SK-N-DZ (cell line): ENCODE measurements around the gene MTFP1. TPM values are rescaled to one million over a fixed set of nuclear protein-coding genes. Genes with fewer than 3 reads are reported as not detected.
"Not testable (repeated sequence)": the region's sequence is repeated elsewhere in the genome, so short reads cannot be mapped to it uniquely, and the experiment has no call there.

ENCODE experiments used
- DNase-seq: peaks from one replicate; pipeline ENCODE4 v3.0.0-alpha.2; 2015; ENCODE audit warnings: low spot score
- polyA plus RNA-seq, 2 experiments: library from polyadenylated mRNA; depleted of rRNA; stranded (reverse); fragments of >200 nt; gene quantifications; 2 replicates each; pipeline ENCODE4 v1.2.3, GENCODE V29; 2014

Gene MTFP1, protein sequence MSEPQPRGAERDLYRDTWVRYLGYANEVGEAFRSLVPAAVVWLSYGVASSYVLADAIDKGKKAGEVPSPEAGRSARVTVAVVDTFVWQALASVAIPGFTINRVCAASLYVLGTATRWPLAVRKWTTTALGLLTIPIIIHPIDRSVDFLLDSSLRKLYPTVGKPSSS
- 58.6 and 61.0 TPM in 2 replicates for polyA plus RNA-seq (2014; cell fraction: cytosol; rRNA removed)
- 29.3 and 42.1 TPM in 2 replicates for polyA plus RNA-seq (2014; cell fraction: nucleus; rRNA removed)

GRCh38 chr22:30425616-30426387, at the start of gene MTFP1:
Gene MTFP1 (plus strand): TSS chr22:30425768. CDS start chr22:30425880, 112 bp downstream.
- peak; percentile 84 for DNase-seq

DNA sequence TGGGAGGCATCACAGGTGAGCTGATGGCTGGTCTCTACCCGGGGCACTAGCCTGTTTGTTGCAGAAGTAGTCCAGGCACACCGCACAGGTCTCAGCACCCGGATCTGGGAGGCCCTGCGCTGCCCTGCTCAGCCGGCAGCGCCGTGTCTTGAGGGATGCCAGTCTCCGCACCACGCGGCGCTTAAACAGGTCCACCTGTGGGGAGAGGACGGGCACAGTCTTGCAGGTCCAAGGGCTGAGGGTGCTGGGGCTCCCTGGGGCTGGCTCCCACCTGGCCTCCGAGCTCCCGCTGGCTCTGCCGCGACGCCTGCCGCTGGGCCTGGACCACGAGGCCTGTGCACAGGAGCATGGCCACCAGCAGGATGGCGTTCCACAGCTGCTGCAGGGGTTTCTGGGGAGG, 45.6 kb upstream of the MTFP1 start:
- no peak for DNase-seq

DNA sequence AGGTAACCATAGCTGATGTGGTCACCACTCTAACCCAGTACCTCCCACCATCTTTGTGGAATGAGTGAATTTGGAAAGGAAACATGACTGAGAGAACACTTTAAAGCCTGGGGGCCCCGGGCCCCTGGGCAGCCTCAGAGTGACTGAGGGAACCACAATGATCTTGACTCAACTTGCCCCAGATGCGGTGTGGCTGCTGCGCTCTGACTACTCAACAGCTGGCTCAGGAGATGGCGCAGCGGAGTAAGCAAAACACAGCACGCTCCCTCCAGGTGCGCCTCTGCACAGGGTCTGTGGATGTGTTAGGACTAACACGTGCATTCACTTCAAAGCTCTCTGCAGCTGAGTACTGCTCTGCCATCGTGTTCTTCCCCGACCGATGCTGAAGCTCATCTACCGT, 44.3 kb upstream of the MTFP1 start:
- DNase-seq, result no peak

DNA sequence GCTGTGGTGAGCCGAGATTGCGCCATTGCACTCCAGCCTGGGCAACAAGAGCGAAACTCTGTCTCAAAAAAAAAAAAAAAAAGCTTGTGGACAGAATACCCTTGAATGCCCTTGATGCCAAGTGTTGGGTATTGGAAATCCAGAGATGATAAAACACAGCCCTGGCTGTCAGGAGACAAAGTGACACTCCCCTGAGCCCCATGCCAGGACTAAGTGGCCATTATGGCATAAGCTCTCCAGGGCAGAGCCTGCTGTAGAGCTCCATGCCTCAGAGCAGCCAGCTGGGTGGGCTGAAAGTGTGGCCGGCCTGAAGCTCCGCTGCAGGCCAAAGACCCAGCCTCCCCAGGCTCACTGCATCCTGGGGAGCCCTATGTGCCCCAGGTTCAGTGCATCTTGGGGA, 43.2 kb upstream of the MTFP1 start:
- no peak for DNase-seq

DNA sequence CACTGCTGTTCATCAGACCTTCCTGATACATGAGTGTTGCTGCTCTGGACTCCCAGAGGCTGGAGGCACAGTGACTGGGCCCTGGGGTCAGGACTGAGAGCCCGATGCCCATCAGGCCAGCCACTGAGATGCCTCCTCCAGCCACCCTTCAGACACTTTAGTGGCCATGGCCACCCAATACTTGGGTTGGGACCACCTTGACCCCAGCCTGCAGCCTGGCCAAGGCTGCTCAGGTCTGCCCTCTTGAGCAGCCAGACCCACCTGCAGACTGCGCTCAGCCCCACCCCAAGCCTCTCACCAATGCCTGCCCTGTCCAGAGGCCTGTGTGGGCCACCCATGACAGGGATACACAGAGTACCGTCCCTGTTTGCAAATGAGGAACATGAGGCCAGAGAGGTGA, 42.5 kb upstream of the MTFP1 start:
- DNase-seq, result no peak

DNA sequence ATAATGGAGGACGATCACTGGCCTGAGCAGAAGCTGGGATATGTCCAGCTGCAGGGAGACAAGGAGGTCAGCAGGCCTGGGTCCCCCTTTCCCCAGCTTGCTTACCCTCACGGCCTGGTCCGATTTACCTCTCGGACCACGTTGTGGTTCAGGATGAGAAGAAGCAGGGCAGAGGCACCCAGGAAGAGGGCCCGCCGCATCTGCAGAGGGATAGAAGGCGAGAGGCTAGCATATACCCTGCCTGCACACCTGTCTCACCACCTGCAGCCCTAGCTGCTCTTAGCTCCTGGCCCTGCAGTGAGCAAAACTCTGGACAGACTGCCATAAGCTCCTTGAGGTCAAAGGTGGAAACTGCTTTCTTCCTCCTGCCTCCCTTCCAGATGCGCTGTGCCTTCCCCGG, 39.6 kb upstream of the MTFP1 start:
- no peak for DNase-seq

DNA sequence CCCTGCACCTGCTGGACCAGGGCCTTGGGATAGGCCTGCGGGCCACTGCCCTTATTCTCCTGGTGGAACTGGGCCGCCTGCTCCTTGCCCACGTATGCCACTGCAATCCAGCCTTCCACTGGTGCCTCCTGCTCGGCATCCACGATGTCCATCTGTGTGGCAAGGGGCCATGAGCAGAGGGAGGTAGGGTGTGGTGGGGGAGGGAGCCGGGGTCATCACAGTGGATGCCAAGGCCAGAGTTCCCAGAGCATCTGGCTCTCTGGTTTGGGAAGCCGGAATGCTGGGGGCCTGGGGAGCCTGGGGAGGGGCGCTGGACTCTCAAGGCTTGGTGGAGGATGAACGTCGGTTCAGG, 39.0 kb upstream of the MTFP1 start:
- no peak for DNase-seq

- DNase-seq, result peak; percentile 84
Measured at GRCh38 chr22:30386960-30387827, 38.4 kb upstream of the MTFP1 start, which contains the start of gene RNF215. Gene RNF215 (minus strand): TSS chr22:30387411. CDS start chr22:30387313, 98 bp downstream.

DNA sequence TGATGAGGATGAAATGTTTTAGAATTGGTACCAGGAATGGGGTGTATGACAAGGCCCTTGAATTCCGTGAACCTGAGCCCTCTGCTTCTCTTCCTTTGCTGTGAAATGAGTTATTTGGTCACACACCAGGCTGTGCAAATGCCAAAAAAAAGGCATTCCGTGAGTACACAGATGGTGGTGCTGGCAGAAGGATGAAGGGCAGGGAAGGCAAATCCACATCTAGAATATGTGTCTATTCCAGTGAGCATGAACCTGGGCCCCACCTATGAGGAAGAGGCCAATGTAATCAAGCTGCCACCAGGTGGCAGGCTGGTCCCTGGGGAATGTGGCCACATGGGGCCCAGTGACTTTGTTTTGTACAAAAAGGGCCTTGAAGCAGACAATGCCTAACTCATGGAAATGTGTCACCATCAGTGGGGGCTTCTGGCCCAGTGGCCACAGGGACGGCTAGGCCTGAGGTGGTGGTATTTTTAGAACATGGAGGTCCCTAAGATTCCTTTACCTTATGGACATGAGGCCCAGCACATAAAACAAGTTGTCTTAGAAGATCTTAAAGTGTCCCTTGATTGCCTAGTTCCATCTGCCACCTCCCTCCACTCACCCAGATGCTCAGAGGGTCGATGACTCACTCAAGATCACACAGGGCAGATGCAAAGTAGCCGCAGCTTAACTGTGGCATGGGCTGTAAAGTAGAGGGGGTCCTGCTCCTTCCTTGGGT, 34.4 kb upstream of the MTFP1 start:
- DNase-seq, result peak; percentile 81

DNA sequence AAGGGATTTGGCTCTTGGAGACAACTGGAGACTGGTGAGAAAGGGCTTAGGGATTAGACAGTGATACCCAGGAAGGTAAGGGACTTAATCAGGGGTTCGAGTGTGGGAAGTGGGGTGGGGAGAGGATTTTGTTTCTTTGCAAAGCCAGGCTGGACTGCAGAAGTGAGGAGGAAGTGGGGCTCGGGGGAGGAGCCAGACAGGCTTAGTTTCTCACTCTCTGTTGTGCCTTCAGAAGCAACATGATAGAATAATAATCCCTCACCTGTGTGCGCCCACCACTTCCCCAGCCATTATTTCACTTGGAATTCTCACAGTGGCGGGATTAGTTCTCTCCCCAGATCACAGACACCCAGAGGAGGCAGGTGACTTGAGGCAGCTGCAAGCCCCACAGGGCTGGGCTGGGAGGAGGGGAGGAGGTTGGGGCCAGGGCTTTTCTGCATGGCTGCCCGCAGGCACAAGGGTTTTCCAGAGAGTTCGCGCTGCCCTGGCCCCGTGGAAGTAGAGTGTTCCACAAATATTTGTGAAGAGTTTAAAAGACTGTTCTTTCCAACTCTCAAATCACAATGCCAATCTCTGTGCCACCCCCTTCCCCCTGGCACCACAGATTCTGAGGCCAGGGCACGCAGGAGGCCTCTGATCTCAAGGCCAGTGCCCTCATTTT, 32.8 kb upstream of the MTFP1 start:
- DNase-seq, result no peak

GRCh38 chr22:30393322-30393680, 32.3 kb upstream of the MTFP1 start:
- no peak for DNase-seq

DNA sequence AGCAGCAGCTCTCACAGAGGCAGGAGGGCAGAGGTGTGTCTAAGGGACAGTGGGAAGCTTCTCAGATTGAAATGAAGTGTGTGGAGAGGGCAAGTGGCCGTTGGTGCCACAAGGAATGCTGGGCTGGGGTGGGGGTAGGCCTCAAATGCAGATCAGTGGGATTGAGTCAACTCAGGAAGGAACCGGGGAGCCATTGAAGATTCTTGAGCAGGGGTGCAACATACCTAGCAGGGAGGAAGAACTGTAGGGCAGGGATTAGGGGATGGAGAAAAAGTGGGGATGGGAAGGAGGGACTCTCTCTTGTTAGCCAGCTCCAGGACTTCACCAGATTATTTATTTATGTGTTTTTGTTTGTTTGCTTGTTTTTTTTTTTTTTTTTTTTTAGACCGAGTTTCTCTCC, 31.7 kb upstream of the MTFP1 start:
- DNase-seq, result no peak

DNA sequence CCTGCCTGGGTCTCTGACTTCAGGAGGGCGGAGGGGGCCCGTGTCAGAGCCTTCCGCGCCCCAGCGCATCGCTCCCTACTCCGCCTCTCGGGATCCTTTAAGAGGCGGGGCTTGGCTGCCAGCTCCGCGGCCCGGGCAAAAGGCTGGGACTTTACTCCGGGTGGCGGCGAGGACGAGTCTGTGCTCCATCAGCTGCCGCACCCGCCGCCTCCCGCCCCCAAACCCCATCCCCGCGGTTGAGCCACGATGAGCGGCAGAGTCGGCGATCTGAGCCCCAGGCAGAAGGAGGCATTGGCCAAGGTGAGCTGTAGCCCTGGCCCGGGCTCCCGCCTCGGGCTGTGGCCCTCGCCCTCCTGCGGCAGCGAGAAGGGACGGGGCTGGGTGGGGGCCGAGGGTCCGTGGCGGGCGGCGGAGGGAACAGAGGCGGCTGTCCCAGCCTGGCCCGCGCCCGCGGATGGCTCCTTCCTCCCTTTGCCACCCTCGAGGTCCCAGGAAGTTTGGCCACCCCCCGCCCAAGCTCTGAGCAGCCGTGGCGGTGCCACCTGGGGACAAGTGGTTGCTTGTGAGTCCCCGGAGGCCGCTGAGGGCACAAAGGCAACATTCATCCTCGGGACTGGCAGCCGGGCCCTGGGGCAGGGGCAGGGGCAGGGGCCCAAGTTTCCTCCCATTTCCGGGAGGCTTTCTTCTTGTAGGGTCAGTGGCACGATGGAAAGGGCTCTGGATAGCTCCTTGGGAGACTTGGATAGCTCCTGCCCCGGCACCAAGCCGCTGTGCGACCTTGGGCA, 28.5 kb upstream of the MTFP1 start, which contains the start of gene SEC14L2:
Gene SEC14L2, plus strand, starts transcription at position 148 of the 785 bp plus-strand sequence. Its CDS starts 99 bp downstream, at position 247.
- peak; percentile 54 for DNase-seq

DNA sequence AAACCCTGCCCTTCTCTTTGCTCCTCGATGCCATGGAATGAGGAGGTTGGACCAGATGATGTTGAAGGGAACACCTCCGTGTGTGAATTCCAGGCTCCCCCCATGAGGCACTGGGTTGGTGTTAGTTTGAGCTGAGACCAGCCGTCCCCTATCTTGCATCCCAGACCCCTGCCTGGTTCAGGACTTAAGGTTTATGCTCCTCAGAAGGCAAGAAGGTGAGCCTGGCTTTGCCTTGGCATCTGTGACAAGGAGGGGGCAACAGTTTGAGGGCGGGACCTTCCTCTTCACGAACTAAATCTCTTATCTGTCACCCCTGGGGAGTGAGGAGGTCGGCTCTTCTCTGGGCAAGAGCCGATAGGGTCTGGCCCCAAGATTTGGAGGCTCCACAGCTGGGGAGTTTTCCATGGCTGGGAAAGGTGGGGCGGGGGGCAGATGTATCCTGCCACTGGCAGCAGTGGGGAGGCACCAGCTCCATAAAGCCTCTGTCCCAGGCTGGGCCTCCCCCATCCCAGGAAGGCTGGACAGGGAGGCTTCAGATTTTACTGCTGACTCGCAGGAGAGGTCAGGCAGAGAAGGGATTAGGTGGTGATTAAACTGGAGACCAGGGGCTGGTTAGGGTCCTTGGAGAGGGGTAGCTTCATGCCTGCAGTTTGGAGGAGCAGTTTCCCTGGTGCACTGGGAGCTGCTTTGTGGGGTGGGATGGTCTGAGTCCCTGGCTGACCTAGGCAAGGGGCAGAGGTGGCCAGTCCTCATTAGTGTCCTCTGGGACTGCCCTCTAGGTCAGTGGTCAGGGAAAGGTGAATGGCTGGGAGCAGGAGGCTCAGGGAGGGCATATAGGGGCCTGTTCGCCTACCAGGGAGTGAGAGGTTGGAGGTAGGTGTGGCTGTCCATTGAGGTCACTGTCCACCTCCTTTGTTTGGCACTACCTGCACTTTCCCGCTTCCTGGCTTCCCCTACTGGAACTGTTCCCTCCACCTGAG, 27.6 kb upstream of the MTFP1 start:
- no peak for DNase-seq

DNA sequence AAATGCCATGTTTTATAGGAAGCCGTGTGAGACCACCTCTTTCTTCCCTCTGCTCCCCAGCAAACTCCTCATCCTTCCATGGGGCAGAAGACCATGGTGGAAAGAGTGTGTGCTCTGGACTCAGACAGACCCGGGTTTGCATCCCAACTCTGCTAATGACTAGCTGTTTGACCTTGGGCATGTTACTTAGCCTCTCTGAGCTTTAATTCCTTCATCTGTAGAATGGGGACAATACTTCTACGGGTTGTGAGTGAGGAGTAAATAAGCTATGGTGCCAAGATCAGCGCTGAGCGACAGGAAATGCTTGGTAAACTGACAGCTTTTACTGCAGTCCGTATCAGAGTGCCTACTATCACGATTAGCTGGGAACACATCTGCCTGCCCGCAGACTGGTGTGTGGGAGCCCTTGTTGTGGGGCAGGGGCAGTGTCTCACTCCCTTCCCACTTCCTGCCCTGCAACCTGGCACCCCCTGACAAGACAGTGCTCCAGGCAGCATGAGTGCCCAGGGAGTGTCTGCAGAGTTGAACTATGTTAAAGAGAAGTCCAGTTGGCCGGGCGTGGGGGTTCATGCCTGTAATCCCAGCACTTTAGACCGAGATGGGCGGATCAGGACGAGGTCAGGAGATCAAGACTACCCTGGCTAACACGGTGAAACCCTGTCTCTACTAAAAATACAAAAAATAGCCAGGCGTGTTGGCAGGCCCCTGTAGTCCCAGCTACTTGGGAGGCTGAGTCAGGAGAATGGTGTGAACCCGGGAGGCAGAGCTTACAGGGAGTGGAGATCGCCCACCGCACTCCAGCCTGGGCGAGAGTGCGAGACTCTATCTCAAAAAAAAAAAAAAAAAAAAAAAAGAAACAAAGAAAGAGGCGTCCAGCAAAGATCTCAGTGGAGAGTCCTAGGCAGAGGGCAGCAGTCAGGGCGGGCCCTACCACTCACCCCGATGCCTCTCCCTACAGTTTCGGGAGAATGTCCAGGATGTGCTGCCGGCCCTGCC, 26.6 kb upstream of the MTFP1 start:
- DNase-seq, result no peak

DNA sequence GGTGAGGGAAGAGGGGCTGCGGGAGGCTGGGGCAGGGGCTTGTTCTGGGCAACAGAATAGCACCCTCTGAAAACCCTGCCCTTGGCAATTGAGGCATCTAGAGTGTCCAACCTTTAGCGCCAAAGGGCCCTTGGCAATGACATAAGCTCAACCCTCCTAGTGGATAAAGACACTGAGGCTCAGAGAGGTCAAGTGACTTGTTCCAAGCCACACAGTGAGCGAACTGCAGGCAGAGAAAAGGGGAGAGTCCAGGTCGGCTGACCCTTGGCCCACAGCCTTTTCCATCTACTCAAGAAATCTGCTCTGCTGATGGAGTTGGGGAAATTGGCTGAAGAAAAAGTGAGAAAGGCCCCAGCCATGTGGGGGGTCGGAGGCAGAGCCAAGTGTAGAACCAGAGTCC, 25.9 kb upstream of the MTFP1 start:
- no peak for DNase-seq

DNA sequence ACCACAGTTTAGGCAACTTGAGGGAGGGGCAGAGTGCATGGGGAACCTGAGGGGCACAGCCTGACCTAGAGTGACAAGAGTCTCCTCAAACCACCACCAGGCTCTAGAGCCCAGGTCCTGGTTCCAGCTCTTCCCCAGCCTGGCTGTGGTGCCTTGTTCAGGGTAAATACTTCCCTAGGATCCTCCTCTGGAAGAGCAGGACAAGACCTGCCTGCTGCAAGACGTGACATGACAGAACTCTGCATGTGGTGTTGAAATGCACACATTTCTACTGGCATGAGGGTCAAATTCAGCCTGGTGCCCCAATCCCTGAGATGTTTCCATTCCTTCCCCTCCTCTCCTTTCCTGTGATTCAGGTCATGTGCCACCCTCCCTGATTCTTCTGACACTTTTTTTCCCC, 25.4 kb upstream of the MTFP1 start:
- no peak for DNase-seq

GRCh38 chr22:30401024-30401423, 24.5 kb upstream of the MTFP1 start:
- DNase-seq, result not testable (repeated sequence)
